Sciatic nerve (tissue), 2 donors: Measurements from ENCODE around the gene TRIM40. TPM values are rescaled to one million over a fixed set of nuclear protein-coding genes. Genes with fewer than 3 reads are reported as not detected.

Experiments used
- ATAC-seq: fragments of 200-7000 bp; cut with Tn5 transposase; one replicate; pipeline ENCODE4 v1.9.1; 2020; ENCODE audit warnings: mild to moderate bottlenecking, moderate library complexity
- DNase-seq: peaks from one replicate; pipeline ENCODE4 v3.0.0-alpha.2; 2020; ENCODE audit warnings: low spot score
- intact Hi-C: fragments of 100-400 bp; cut with DNase I; formaldehyde crosslinking; loops from one replicate; pipeline ENCODE4 v1.14.2; 2022
- total RNA-seq: library from RNA; stranded (reverse); fragmentation: NEBNext Ultra II Directional; extraction: Animal tissue kit (Norgen Biotek cat#: 25700); gene quantifications from one replicate; pipeline ENCODE4 v1.2.1, GENCODE V29; 2021
- donor health status: DM: no; HTN: no; CAD: no.
- donor health status: DM: no; HTN: no; CAD: no.

Gene TRIM40
- total RNA-seq, 1 donor from 2014 or later = not detected

GRCh38 chr6:30180145-30180544, 44.2 kb downstream of the TRIM40 start:
- no peak for ATAC-seq
- intact Hi-C loops = no loop called here
- DNase-seq = no peak

- DNase-seq (no peak), ATAC-seq (no peak)
- intact Hi-C loops = no loop called here
These were observed 48.6 kb downstream of the TRIM40 start for GRCh38 chr6:30184417-30185031.

GRCh38 chr6:30185846-30186484, 50.0 kb downstream of the TRIM40 start:
- intact Hi-C loops = no loop called here
- ATAC-seq (peak; percentile 35), DNase-seq (no peak)

GRCh38 chr6:30188541-30188940, 52.6 kb downstream of the TRIM40 start:
- intact Hi-C loops = no loop called here
- ATAC-seq = no peak
- DNase-seq = no peak

- intact Hi-C loops = no loop called here
- ATAC-seq = no peak
- no peak for DNase-seq
These were observed 56.1 kb downstream of the TRIM40 start for GRCh38 chr6:30192076-30192475.

- intact Hi-C loops = no loop called here
- DNase-seq = no peak
- no peak for ATAC-seq
These were observed 59.1 kb downstream of the TRIM40 start for GRCh38 chr6:30194797-30195690.

- intact Hi-C loops = no loop called here
- DNase-seq = no peak
- ATAC-seq = no peak
These were observed 60.0 kb downstream of the TRIM40 start for GRCh38 chr6:30195951-30196350.

GRCh38 chr6:30196376-30196775, 60.4 kb downstream of the TRIM40 start:
- ATAC-seq (no peak), DNase-seq (no peak)
- intact Hi-C loops = no loop called here

Other genes starting within 250 kb of the TRIM40 start
- gene HLA-A, start 193.6 kb upstream of the TRIM40 start, total RNA-seq = 405 TPM
- gene POLR1H, start 74.9 kb upstream of the TRIM40 start, total RNA-seq = 16.6 TPM
- gene PPP1R11, start 68.9 kb upstream of the TRIM40 start, total RNA-seq = 38.3 TPM
- not detected for gene RNF39, start 60.4 kb upstream of the TRIM40 start, total RNA-seq
- not detected for gene TRIM31, start 23.1 kb upstream of the TRIM40 start, total RNA-seq
- gene TRIM10, start 25.1 kb downstream of the TRIM40 start, total RNA-seq = 0.62 TPM
- gene TRIM15, start 27.4 kb downstream of the TRIM40 start, total RNA-seq = not detected
- gene TRIM26, start 77.3 kb downstream of the TRIM40 start, total RNA-seq = 42.6 TPM
- gene TRIM39, start 190.8 kb downstream of the TRIM40 start, total RNA-seq = 18.0 TPM
- 36.7 TPM for gene RPP21, start 209.0 kb downstream of the TRIM40 start, total RNA-seq